HepG2 (cell line): Measurements from ENCODE around the gene GUCY1A1. TPM values are rescaled to one million over a fixed set of nuclear protein-coding genes. Genes with fewer than 3 reads are reported as not detected.

Source experiments
- ATAC-seq: fragments of 200-7000 bp; cut with Tn5 transposase; 3 replicates; pipeline ENCODE4 v1.9.1; 2020; ENCODE audit warnings: mild to moderate bottlenecking, moderate library complexity
- BruUV-seq: library from RNA; stranded (reverse); fragments of 400-500 nt; replicated peaks from 2 replicates; lab custom pipeline; 2021; lab: Mats Ljungman, UMichigan
- CTCF ChIA-PET: fragments of 300-600 bp; formaldehyde crosslinking; extraction: SDS; loops from one replicate; lab custom pipeline; 2021; ENCODE audit warnings: low total read pairs, inconsistent platforms, low intra/inter-chr PET ratio; lab: Yijun Ruan, JAX
- POLR2A ChIA-PET: fragments of 350-600 bp; sonication (Branson Sonifier 250); formaldehyde crosslinking; loops from one replicate; lab custom pipeline; 2020; ENCODE audit warnings: antibody characterized with exemption, inconsistent platforms; lab: Yijun Ruan, JAX
- DNase-seq: peaks from one replicate; pipeline ENCODE4 v3.0.0-alpha.2; 2015; ENCODE audit warnings: low spot score
- FAIRE-seq: peaks from 3 replicates; lab custom pipeline; 2011; peaks lifted over from hg19 to GRCh38; lab: Jason Lieb, UNC
- H2AFZ ChIP-seq: one replicate; pipeline ENCODE4 v1.6.1; 2011; ENCODE audit warnings: low read length, inconsistent platforms
- H3K27ac ChIP-seq: fragments of 300-600 bp; 3 replicates; pipeline ENCODE4 v1.8.0; 2011; ENCODE audit warnings: mixed run types, mild to moderate bottlenecking, mixed read lengths, low read length, inconsistent platforms; ENCODE audit not compliant: insufficient read depth; ENCODE audit errors: extremely low read length
- H3K27me3 ChIP-seq, 2 experiments: fragments of 200-600 bp in 1 of 2; 2 replicates in 1 of 2; 3 replicates in 1 of 2; pipeline versions ENCODE4 v1.6.0 to v1.8.0; 2011; ENCODE audit warnings: low read length in 2 of 2, mild to moderate bottlenecking in 2 of 2, moderate library complexity in 2 of 2, inconsistent platforms in 1 of 2; ENCODE audit not compliant: insufficient read depth in 2 of 2, control insufficient read depth in 1 of 2
- H3K36me3 ChIP-seq, 2 experiments: fragments of 200-600 bp in 1 of 2; replicated peaks in 1 of 2; 2 replicates in 1 of 2; 3 replicates in 1 of 2; pipeline versions ENCODE4 v1.5.1 to v1.8.0; 2011; ENCODE audit warnings: low read length in 2 of 2, inconsistent platforms in 1 of 2; ENCODE audit not compliant: insufficient read depth in 2 of 2, control insufficient read depth in 1 of 2
- H3K4me1 ChIP-seq: 2 replicates; pipeline ENCODE4 v1.5.1; 2012; ENCODE audit warnings: low read length, inconsistent platforms; ENCODE audit not compliant: insufficient read depth
- H3K4me2 ChIP-seq: 2 replicates; pipeline ENCODE4 v1.6.0; 2011; ENCODE audit warnings: low read depth, low read length, inconsistent platforms
- H3K4me3 ChIP-seq, 3 experiments: fragments of 200-600 bp in 1 of 3; sonication (generic), shearing (Covaris generic) in 1 of 3; replicated peaks in 1 of 3; 2 replicates each; pipeline ENCODE4 v1.5.1; 2011 to 2016; ENCODE audit warnings: low read length in 3 of 3, inconsistent platforms in 2 of 3, low read depth in 2 of 3, mild to moderate bottlenecking in 2 of 3, control low read depth in 1 of 3, mixed read lengths in 1 of 3; ENCODE audit not compliant: insufficient read depth in 1 of 3
- H3K79me2 ChIP-seq: one replicate; pipeline ENCODE4 v1.6.1; 2011; ENCODE audit warnings: low read length, inconsistent platforms; ENCODE audit not compliant: insufficient read depth
- H3K9ac ChIP-seq: 2 replicates; pipeline ENCODE4 v1.6.0; 2011; ENCODE audit warnings: mild to moderate bottlenecking, low read depth, low read length, inconsistent platforms; ENCODE audit not compliant: insufficient read depth
- H3K9me3 ChIP-seq: 2 replicates; pipeline ENCODE4 v1.5.1; 2012; ENCODE audit warnings: mild to moderate bottlenecking, low read length
- H4K20me1 ChIP-seq: 2 replicates; pipeline ENCODE4 v1.6.0; 2011; ENCODE audit warnings: inconsistent platforms, mild to moderate bottlenecking, low read length, moderate library complexity; ENCODE audit not compliant: insufficient read depth
- BCLAF1 ChIP-seq: fragments of 450-650 bp; IDR thresholded peaks from 2 replicates; pipeline ENCODE4 v1.6.1; 2017; ENCODE audit warnings: mild to moderate bottlenecking
- GMEB2 ChIP-seq: IDR thresholded peaks from 2 replicates; pipeline ENCODE4 v1.6.1; 2016; ENCODE audit warnings: missing biosample characterization, missing genetic modification reagents, low read depth
- MATR3 ChIP-seq: sonication (generic); formaldehyde crosslinking; IDR thresholded peaks from 2 replicates; pipeline ENCODE4 v1.4.0; 2020; ENCODE audit warnings: missing genetic modification reagents
- ZBTB33 ChIP-seq: sonication (generic); formaldehyde crosslinking; IDR thresholded peaks from 2 replicates; pipeline ENCODE4 v1.4.0; 2020; ENCODE audit warnings: missing genetic modification reagents
- ZNF543 ChIP-seq: sonication (generic); formaldehyde crosslinking; IDR thresholded peaks from 2 replicates; pipeline ENCODE4 v1.4.0; 2020; ENCODE audit warnings: mild to moderate bottlenecking, missing genetic modification reagents
- ZNF703 ChIP-seq: sonication (generic); formaldehyde crosslinking; IDR thresholded peaks from 2 replicates; pipeline ENCODE4 v1.5.1; 2020; ENCODE audit warnings: missing genetic modification reagents, mild to moderate bottlenecking, moderate library complexity, borderline replicate concordance
- WGBS: methylation state at CpG from one replicate; pipeline ENCODE4 v1.1.6; 2017; ENCODE audit warnings: low lambda C conversion rate; 5-methylcytosine and 5-hydroxymethylcytosine counted together
- in situ Hi-C: cut with HindIII; loops from 2 replicates; pipeline ENCODE4 v1.10.0; 2017; ENCODE audit warnings: low pct_unique_long_range_greater_than_20kb; ENCODE audit not compliant: extremely low pct_ligation_motif_present
- intact Hi-C: fragments of 100-400 bp; cut with micrococcal nuclease; formaldehyde crosslinking; loops from one replicate; pipeline ENCODE4 v1.10.0; 2022; ENCODE audit not compliant: unreplicated experiment
- polyA plus RNA-seq, 8 experiments: library from polyadenylated mRNA; depleted of rRNA in 3 of 8; stranded (reverse) in 7 of 8; unstranded in 1 of 8; fragments of >200 nt; fragmentation: Illumina TruSeq in 4 of 8; extraction: Trizol in 4 of 8; gene quantifications; 2 replicates each; pipeline versions ENCODE4 v1.2.1 to v1.2.3, GENCODE V29; 2011 to 2016; ENCODE audit warnings: low read depth in 4 of 8, missing spikeins in 1 of 8, mixed read lengths in 1 of 8; ENCODE audit not compliant: insufficient read depth in 1 of 8
- total RNA-seq, 5 experiments: library from RNA; depleted of rRNA; stranded (reverse); fragments of >200 nt; fragmentation: Illumina TruSeq; extraction: Trizol; gene quantifications; 2 replicates each; pipeline ENCODE4 v1.2.3, GENCODE V29; 2016; ENCODE audit warnings: low read depth in 1 of 5

GUCY1A1 gene
- total and polyA plus RNA-seq, 2 of the 13 experiments (the other 11 are each of a cell fraction or from before 2014, with no cell fraction given) = not detected

GRCh38 chr4:155658681-155659064 is 8.0 kb upstream of the GUCY1A1 start:
- H3K36me3 ChIP-seq = no peaks in the 10 kb centered on the region
- H3K27ac ChIP-seq = no peak overlapping the region
- H3K9ac ChIP-seq = no peak overlapping the region
- intact Hi-C loops = no loop called here
- no peaks in the 10 kb centered on the region for H4K20me1 ChIP-seq
- H3K79me2 ChIP-seq = no peaks in the 10 kb centered on the region
- ATAC-seq (no peak), FAIRE-seq (no peak), DNase-seq (no peak)
- H3K27me3 ChIP-seq = no peaks in the 10 kb centered on the region
- no peak overlapping the region for H3K4me2 ChIP-seq
- no peak overlapping the region for H3K4me3 ChIP-seq
- in situ Hi-C loops = no loop called here
- POLR2A ChIA-PET = no interaction called here
- H2AFZ ChIP-seq = no peak overlapping the region
- TF ChIP-seq MATR3 (CRISPR knock-in tag) (no peak), GMEB2 (CRISPR knock-in tag) (no peak), ZBTB33 (CRISPR knock-in tag) (no peak), BCLAF1 (no peak), ZNF543 (CRISPR knock-in tag) (no peak), ZNF703 (no peak)
- no peaks in the 10 kb centered on the region for H3K4me1 ChIP-seq
- BruUV-seq = no TSS peak
- 0% methylated on average over 1 of the region's 1 CpG for WGBS
- H3K9me3 ChIP-seq = no peaks in the 10 kb centered on the region
- CTCF ChIA-PET = no interaction called here
